ENCODE data around the gene CIRBP.

Gene CIRBP

DNA sequence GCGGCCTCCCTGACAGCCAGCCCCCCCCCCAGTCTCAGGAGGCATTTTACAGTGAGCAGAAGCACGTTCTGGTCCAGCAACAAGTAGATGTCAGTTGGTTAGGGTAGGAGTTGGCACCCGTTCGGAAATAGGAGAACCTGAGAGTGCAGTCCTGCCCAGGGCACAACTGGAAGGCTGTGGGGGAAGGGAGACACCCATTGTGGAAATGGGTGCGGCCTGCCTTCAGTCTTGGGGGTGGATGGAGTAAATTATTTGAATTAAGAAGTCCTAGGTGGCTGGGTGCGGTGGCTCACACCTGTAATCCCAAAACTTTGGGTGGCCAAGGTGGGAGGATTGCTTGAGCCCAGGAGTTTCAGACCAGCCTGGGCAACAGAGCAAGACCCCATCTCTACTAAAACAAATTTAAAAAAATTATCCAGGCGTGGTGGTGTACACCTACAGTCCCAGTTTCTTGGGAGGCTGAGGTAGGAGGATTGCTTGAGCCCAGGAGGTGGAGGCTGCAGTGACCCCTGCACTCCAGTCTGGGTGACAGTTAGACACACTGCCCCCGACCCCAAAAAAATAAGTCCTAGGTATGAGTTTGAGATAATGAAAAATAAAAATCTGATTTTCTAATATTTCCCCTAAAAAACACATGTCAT is 1.2 kb downstream of the CIRBP start:
- DNase-seq, result peak; percentile 64

GRCh38 chr19:1270854-1271527 is 1.9 kb downstream of the CIRBP start:
- DNase-seq, result no peak

- DNase-seq, result no peak
Observed at GRCh38 chr19:1271528-1272422, 2.6 kb downstream of the CIRBP start.

DNA sequence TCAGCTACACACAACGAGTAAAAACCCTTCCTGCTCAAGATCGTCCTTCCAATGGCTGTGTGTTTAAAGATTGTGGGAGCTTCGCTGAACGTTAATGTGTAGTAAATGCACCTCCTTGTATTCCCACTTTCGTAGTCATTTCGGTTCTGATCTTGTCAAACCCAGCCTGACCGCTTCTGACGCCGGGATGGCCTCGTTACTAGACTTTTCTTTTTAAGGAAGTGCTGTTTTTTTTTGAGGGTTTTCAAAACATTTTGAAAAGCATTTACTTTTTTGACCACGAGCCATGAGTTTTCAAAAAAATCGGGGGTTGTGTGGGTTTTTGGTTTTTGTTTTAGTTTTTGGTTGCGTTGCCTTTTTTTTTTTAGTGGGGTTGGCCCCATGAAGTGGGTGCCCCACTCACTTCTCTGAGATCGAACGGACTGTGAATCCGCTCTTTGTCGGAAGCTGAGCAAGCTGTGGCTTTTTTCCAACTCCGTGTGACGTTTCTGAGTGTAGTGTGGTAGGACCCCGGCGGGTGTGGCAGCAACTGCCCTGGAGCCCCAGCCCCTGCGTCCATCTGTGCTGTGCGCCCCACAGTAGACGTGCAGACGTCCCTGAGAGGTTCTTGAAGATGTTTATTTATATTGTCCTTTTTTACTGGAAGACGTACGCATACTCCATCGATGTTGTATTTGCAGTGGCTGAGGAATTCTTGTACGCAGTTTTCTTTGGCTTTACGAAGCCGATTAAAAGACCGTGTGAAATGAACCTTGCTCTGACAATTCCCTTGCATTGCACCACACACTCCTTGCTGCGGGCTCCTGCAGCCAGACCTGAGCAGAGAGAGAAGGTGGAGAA is 3.5 kb downstream of the CIRBP start:
- DNase-seq, result no peak

DNA sequence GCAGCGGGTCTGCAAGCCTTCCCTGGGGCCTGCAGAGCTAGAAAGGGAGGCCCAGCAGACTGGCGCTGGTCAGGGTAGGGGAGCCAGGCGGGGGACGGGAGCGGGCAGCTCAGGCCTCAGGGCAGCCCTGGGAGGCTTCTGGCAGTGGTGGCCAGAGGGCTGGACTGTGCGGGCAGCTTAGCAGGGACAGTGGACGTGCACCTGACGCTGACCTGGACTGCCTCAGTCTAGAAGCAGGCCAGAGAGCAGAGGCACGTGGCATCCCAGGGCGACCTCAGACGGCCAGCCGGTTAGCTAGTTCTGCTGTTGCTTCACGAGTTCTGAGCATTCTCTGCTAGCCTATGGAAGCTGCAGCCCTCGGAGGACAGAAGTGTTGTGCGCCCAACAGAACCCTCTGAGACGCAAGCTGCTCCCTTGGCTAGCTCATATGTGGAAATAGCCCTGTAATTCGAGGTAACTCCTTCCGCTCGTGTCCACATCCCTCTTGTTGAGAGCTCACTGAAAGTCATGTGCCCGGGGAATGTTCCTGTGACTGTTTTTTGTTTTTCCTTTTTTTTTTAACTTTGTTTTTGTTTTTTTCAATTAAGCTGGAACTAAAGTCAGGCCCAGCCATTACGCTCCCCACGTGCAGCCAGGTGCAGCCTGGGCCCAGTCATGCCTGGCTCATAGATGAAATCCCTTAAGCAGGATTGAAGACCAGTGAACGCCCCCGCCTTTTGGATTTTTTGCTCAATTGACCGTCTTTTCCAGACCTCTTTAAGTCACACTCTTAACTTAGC is 4.3 kb downstream of the CIRBP start:
- DNase-seq, result no peak

DNA sequence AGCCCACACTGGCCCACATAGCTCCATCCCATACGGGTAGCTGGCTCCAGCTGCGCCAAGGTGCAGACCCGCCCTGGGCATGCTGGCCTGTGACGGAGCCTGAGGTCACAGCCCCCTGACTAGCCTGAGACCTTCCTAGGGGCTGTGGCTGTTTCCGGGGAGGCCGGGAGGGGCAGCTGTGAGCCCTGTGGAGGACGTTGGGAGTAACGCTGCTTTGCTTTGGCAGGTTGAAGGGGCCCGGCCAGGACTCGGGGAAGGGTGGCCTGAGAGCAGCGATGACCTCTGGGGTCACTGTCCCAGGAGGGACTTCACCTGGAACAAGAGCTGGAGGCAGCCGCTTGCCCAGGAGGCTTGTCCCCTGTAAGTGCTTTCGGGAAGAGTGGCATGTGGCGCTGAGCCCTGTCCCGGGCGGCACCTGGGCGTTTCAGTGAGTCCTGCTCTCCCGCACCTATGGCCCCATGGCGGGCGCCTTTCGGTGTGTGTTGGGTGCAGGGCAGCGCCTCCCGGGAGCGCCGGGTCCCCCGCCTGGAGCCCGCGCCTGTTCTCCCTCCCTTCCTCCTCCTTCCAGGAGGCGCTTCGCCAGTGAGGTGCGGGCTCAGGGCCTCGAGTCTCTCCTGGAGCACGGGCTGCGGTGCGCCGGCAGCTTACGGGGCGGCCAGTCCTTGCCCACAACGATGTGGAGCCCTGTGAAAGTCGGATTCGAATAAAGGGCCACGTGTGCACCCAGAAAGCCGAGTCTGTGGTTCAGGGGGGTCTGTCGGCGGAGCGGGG is 5.1 kb downstream of the CIRBP start:
- no peak for DNase-seq

DNA sequence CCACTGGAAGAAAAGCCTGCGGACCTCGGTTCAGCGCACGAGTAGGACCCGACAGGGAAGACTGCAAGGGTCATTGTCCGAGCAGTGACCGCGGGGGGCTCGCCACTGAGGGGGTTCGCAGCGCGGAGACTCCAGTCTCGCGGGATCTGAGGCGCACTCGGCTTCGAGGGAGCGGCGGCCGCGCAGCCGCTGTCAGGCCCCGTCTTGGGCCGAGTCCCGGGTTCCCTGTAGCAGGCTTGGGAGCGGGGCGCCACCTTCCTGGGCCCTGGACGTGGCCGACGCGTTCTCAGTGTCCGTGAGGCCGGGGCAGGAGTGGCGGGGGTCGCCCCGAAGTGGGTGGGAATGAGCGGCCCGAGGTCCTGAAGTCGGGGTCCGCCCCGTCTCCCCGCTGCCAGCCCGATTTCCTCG is 5.7 kb downstream of the CIRBP start:
- no peak for DNase-seq

GRCh38 chr19:1275260-1275975 is 6.3 kb downstream of the CIRBP start, which contains the start of gene FAM174C:
Gene FAM174C (plus strand): TSS chr19:1275530. CDS start chr19:1275550, 20 bp downstream.
- DNase-seq, result peak; percentile 97

- no peak for DNase-seq
Observed at GRCh38 chr19:1275976-1276627, 7.0 kb downstream of the CIRBP start.

DNA sequence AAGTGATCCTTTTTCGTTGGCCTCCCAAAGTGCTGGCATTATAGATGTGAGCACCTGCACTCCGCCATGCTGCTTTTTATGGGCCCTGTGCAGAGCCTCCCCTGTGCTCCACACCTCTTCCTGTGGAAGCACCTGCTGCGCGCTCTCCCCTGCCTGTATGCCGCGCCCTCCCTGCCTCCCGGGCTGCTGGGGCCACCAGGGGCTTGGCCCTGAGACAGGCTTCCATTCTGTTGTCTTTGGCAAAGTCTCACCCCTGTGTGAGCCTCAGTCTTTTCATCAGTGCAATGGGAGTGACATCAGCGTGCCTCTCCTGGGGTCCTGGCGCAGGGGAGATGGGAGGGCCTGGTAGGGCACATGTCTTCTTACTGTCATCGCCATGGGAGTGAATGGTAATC is 7.5 kb downstream of the CIRBP start:
- DNase-seq, result no peak

GRCh38 chr19:1277061-1277460 is 7.9 kb downstream of the CIRBP start:
- no peak for DNase-seq

DNA sequence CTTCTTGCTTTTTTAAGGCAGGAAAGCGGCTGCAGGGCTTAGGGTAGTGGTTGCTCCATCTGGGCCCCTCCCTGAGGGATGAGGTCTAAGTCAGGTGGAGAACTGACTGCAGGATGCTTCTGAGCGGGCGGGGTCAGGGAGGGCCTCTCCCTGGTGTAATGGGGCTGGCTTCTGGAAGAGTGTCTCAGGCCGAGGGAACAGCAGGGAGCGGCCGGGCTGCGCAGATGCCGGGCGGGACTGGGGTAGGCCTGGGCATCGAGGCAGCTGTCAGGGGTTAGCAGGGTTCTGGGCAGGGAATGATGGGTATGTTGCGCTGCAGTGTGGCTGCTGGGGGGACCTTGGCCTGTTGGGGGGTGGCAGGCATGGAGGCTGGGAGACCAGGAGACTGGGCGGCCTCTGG is 8.9 kb downstream of the CIRBP start:
- no peak for DNase-seq

DNA sequence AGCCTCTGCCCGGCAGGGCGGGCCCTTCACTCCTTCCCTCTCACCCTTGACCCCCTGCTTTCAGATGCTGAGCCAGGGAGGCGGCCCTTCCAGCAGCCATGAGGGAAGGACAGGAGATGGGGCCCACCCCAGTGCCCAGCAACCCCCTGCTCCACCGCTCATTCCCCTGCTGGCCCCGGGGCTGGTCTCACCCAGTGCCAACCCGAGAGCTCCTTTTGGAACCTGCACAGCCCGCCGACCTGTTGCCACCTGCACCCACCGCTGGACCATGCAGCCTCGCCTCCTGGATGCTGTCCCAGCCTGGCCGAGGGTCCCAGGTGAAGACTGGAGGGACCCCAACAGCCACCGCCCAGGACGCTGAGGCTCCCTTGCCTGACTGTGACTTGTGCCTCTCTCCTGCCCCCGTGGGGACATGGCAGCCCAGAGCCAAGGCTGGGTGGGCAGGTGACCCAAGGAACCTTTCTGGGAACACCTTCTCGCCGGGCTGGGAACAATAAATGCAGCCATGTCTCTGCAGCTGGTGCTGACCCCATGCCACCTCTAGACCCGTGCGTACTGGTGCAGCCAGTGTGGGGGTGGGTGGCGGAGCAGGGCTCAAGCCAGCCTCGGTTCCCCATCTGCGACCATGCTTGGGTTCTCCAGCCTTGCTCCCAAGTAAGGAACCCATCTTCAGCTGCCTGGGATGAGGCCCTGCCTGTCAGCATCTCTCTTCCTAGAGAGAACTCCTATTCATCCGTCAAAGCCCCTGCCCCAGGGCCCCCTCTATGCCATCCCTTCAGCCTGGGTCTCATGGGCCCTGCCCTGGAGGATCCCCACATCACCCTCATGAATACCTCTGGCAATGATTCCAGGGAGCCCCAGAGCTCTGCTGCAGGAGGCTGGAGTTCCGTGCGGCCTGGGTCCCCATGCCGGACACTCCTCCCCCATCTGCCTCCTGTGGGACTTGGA is 9.9 kb downstream of the CIRBP start:
- no peak for DNase-seq

- DNase-seq, result peak; percentile 84
Observed at GRCh38 chr19:1279782-1280341, 10.7 kb downstream of the CIRBP start.

- no peak for DNase-seq
Observed at GRCh38 chr19:1280636-1281568, 11.8 kb downstream of the CIRBP start.

DNA sequence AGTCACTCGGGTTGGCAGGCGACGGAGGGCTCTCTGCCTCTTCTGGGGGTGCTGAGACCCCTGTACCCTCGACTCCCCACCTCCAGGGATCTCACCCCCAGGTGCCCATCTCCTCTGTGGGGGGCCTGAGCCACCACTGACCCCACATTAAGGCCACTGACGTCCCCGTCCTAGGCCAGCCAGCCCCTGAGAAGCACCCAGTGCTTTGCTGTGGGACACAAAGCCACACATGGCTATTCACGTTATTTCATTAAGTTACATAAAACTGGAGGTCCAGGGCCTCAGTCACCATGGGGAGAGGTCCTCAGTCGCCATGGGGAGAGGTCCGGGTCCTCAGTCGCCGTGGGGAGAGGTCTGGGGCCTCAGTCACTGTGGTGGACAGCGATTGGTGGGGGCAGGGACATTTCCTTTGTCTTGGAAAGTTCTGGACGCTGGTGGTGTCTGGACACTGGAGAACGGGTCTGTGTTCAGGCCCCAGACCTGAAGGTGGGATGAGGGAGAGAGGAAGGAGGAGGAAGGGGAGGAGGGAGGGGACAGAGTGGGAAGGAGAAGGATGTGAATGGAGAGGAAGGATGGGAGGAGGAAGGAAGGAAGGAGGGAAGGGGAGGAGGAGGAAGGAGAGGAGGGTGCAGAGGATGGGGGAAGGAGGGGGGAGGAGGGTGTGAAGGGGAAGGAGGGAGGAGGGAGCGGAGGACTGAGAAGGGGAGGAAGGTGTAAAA is 12.6 kb downstream of the CIRBP start:
- DNase-seq, result no peak

All from hematopoietic multipotent progenitor cell treated with erythropoietin and hydrocortisone succinate and interleukin-3 and kit ligand, for 8 days (in vitro differentiated cells).